ENCODE data around the gene MRLN. TPM values are rescaled to one million over a fixed set of nuclear protein-coding genes. Genes with fewer than 3 reads are reported as not detected.

MRLN gene
- total RNA-seq, 1 donor, result not detected

DNA sequence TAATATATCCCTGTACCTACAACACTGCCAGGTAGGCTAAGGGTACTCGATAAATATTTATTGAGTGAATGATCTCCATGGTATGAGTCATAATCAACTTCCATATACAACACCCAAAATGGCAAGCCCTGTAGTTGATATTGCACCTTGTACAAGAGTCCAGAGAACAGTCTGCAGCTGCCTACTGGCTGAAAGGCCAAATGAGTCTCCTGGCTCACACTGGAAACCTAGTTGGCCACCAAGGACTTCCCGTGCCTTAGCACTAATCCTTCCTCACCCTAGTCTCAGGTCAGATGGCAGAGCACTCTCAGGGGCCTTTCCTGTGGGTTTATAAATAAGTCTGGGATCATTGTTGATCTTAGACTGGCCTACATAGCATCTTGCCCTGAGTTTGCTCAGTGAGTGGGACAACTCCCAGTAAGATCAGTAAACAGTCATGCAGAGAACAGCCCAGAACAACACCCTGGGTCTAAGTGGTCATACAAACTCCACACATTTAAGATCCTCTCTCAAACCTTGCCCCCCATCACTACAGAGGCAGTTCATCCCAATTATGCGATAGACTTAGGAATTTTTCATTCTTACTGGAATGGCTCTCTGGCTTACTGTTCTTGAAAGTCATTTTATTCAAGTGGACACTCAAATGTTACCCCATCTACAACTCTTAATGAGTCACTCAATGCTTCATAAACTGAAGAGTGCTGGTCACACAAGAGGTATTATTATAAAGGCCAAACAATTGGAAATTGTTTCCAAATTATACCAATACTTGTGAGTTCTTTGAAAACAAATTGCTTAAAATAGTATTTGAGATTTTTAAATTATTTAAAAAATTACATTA, 28.9 kb downstream of the MRLN start:
- TF ChIP-seq, protein P1, sequence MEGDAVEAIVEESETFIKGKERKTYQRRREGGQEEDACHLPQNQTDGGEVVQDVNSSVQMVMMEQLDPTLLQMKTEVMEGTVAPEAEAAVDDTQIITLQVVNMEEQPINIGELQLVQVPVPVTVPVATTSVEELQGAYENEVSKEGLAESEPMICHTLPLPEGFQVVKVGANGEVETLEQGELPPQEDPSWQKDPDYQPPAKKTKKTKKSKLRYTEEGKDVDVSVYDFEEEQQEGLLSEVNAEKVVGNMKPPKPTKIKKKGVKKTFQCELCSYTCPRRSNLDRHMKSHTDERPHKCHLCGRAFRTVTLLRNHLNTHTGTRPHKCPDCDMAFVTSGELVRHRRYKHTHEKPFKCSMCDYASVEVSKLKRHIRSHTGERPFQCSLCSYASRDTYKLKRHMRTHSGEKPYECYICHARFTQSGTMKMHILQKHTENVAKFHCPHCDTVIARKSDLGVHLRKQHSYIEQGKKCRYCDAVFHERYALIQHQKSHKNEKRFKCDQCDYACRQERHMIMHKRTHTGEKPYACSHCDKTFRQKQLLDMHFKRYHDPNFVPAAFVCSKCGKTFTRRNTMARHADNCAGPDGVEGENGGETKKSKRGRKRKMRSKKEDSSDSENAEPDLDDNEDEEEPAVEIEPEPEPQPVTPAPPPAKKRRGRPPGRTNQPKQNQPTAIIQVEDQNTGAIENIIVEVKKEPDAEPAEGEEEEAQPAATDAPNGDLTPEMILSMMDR (IDR thresholded peaks at IDR 0.05; ENCODE audit: insufficient read depth, low read length), result no peak
- no peak overlapping the region for H3K4me3 ChIP-seq (ENCODE audit: low read depth, low read length)
- DNase-seq (ENCODE audit: low read depth), result no peak

DNA sequence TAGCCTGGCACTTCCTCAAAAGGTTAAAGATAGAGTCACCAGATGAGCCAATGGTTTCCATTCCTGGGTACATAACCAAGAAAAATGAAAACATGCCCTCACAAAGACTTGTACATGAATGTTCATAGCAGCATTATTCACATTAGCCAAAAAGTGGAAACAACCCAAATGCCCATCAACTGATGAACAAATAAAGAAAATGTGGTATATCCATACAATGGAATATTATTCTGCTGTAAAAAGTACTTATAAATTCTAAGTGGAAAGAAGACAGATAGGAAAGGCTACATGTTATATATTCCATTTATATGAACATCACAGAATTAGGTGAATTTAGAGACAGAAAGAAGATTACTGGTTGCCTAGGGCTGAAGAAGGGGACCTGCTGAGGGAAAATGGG, 32.9 kb downstream of the MRLN start:
- TF ChIP-seq, protein P1 (IDR thresholded peaks at IDR 0.05; ENCODE audit: insufficient read depth, low read length), result no peak
- no peak overlapping the region for H3K4me3 ChIP-seq (ENCODE audit: low read depth, low read length)
- no peak for DNase-seq (ENCODE audit: low read depth)

DNA sequence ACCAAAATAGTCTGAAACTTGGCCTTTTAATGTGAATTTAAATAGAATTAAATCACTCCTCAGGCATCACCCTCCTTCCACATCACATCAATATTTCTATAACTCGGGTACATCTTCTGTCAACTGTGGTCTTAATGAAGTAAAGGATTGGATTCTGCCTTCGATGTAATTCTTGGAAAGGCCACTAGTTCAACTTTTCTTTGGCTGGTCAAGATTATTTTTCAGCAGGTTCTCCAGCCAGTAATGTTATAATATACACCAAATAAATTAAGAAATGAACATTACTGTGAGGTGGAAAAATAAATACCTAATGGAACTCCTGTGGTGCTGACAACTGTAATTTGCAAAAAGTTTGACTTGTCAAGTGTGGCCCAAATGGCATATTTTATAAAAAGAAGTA, 33.9 kb downstream of the MRLN start:
- no peak overlapping the region for H3K4me3 ChIP-seq (ENCODE audit: low read depth, low read length)
- TF ChIP-seq, protein P1 (IDR thresholded peaks at IDR 0.05; ENCODE audit: insufficient read depth, low read length), result peak; percentile 33
- no peak for DNase-seq (ENCODE audit: low read depth)

DNA sequence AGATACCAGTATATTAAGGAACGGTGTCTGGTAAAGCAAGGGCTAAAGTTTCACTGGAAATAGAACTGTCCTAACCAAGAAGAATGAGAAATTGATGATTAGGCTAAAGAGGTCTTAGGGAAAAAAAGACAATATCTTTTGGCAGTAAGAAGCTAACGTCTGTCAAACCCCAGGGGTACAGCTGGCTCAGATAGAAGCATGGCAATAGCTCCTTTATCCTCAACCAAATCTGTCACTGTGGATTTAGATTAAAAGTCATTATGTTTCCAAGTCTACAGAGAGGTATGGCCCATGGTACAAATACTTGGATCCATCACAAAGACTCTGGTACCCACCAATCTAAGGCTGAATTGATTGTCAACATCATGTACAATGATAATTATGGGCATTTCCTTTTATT, 35.0 kb downstream of the MRLN start:
- no peak for DNase-seq (ENCODE audit: low read depth)
- no peak overlapping the region for H3K4me3 ChIP-seq (ENCODE audit: low read depth, low read length)
- TF ChIP-seq, protein P1 (IDR thresholded peaks at IDR 0.05; ENCODE audit: insufficient read depth, low read length), result no peak

DNA sequence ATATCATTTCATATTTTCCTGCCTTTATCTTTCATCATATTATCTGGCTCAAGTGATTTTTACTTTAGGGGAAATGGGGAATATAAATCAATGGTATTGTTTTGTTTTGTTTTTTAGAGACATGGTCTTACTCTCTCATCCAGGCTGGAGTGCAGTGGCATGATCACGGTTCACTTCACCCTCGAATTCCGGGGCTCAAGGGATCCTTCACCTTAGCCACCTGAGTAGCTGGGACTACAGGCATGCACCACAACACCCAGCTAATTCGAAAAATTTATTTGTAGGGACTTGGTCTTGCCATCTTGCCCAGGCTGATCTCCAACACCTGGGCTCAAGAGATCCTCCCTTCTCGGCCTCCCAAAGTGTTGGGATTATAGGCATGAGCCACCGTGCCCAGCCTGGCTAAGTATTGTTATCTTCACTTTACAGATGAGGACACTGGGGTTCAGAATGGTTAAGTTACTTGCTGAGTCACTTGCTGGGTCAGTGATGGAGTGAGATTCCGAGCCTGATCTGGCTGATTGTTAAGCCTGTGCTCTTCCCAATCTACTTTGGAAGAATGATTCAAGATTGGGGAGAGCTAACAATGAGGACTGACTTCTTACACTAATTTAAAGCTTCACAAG, 39.9 kb downstream of the MRLN start:
- DNase-seq (ENCODE audit: low read depth), result no peak
- no peak overlapping the region for H3K4me3 ChIP-seq (ENCODE audit: low read depth, low read length)
- TF ChIP-seq, protein P1 (IDR thresholded peaks at IDR 0.05; ENCODE audit: insufficient read depth, low read length), result no peak

DNA sequence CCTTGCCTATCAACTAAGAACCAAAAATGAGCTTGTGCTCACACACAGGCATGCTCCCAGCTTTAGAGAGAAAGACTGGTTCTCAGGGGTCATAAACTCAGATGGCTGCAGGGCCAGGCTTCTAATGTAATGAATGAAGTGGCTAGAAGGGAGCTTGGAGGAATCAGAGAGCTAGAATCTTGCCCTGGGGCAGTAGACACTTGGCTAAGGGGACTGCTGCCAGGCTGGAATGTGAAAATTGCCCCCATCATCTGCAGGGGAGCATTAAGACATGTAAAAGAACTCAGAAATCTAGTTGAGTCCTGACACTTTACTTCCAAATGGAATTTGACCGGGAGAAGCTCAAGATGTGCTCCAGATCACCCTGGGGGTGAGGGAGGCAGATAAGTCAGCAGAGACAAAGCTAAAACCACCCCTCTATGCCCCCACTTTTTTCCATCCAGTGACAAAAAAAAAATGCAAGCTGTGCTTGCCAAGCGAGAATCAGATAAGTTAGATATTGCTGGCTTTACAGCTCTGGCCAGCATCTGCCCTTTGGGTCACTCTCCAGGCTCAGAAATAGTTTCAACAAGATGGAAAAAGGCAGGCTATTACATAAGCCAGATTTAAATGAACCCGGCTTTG, 41.3 kb downstream of the MRLN start:
- H3K4me3 ChIP-seq (ENCODE audit: low read depth, low read length), result no peak overlapping the region
- TF ChIP-seq, protein P1 (IDR thresholded peaks at IDR 0.05; ENCODE audit: insufficient read depth, low read length), result no peak
- peak; percentile 33 for DNase-seq (ENCODE audit: low read depth)

Measured in fibroblast of the aortic adventitia (primary cell).